Measurements from ENCODE around the gene RIN1. TPM values are rescaled to one million over a fixed set of nuclear protein-coding genes. Genes with fewer than 3 reads are reported as not detected.
"Not testable (repeated sequence)": the region's sequence is repeated elsewhere in the genome, so short reads cannot be mapped to it uniquely, and the experiment has no call there.

RIN1 gene
- total RNA-seq = 1 to 10 TPM; 1.8 to 2.8 TPM

GRCh38 chr11:66336234-66337102 is at the start of gene RIN1:
RIN1 (minus strand) TSS chr11:66336434; CDS start chr11:66336402, 32 bp downstream.
- DNase-seq = peak; percentile 85 to 90
- Mint-ChIP-seq H3K9me3 (no peaks in the 10 kb centered on the region), H3K4me1 (ENCODE audit: low read depth) (peaks cover 24% of the 10 kb centered on the region), H3K27me3 (ENCODE audit: low read depth) (no peaks in the 10 kb centered on the region), H3K27ac (peak within 1 kb of the TSS; percentile 29), H3K4me3 (peak within 1 kb of the TSS; percentile 79 to 80), H3K36me3 (ENCODE audit: insufficient read depth in 2 of 2) (peaks cover 0 to 1% of the 10 kb centered on the region in 2 donors)
- ATAC-seq (replicated peaks in 1 of 2) = peak; percentile 89 to 91

- H3K27me3 Mint-ChIP-seq (ENCODE audit: low read depth); H3K36me3 Mint-ChIP-seq (ENCODE audit: insufficient read depth in 2 of 2); ATAC-seq (replicated peaks in 1 of 2); H3K9me3 Mint-ChIP-seq; DNase-seq; H3K4me3 Mint-ChIP-seq; H3K27ac Mint-ChIP-seq: not testable (repeated sequence)
- peaks cover 12% of the 10 kb centered on the region for H3K4me1 Mint-ChIP-seq (ENCODE audit: low read depth)
Observed at GRCh38 chr11:66384316-66384715, 48.1 kb upstream of the RIN1 start.

GRCh38 chr11:66380264-66380663 is 44.0 kb upstream of the RIN1 start:
- not testable (repeated sequence) for H3K27me3 Mint-ChIP-seq (ENCODE audit: low read depth); ATAC-seq (replicated peaks in 1 of 2); H3K9me3 Mint-ChIP-seq; H3K27ac Mint-ChIP-seq; H3K36me3 Mint-ChIP-seq (ENCODE audit: insufficient read depth in 2 of 2); DNase-seq; H3K4me3 Mint-ChIP-seq; H3K4me1 Mint-ChIP-seq (ENCODE audit: low read depth)

GRCh38 chr11:66373690-66374287 is 37.6 kb upstream of the RIN1 start:
- H3K27ac Mint-ChIP-seq; H3K36me3 Mint-ChIP-seq (ENCODE audit: insufficient read depth in 2 of 2); ATAC-seq (replicated peaks in 1 of 2); H3K9me3 Mint-ChIP-seq; H3K27me3 Mint-ChIP-seq (ENCODE audit: low read depth); DNase-seq; H3K4me3 Mint-ChIP-seq: not testable (repeated sequence)
- H3K4me1 Mint-ChIP-seq (ENCODE audit: low read depth) = peaks cover 22% of the 10 kb centered on the region

GRCh38 chr11:66373265-66373664 is 37.0 kb upstream of the RIN1 start:
- Mint-ChIP-seq H3K27ac (no peak overlapping the region), H3K4me3 (peak overlapping the region in 1 of 2 donors; percentile 1), H3K36me3 (ENCODE audit: insufficient read depth in 2 of 2) (peaks cover 0 to 1% of the 10 kb centered on the region in 2 donors), H3K9me3 (no peaks in the 10 kb centered on the region), H3K4me1 (ENCODE audit: low read depth) (peaks cover 22% of the 10 kb centered on the region), H3K27me3 (ENCODE audit: low read depth) (no peaks in the 10 kb centered on the region)
- no peak for ATAC-seq (replicated peaks in 1 of 2)
- DNase-seq = no peak

GRCh38 chr11:66371627-66372415 is 35.6 kb upstream of the RIN1 start, which contains the start of gene SLC29A2:
SLC29A2 (minus strand) TSS chr11:66371760; CDS start chr11:66371591, 169 bp downstream.
- ATAC-seq (replicated peaks in 1 of 2) = peak; percentile 86 to 89
- H3K36me3 Mint-ChIP-seq (ENCODE audit: insufficient read depth in 2 of 2) = peaks cover 0 to 1% of the 10 kb centered on the region in 2 donors
- no peaks in the 10 kb centered on the region for H3K27me3 Mint-ChIP-seq (ENCODE audit: low read depth)
- peak within 1 kb of the TSS; percentile 87 to 91 for H3K4me3 Mint-ChIP-seq
- H3K9me3 Mint-ChIP-seq = no peaks in the 10 kb centered on the region
- peak; percentile 81 to 83 for DNase-seq
- H3K27ac Mint-ChIP-seq = peak within 1 kb of the TSS; percentile 85
- H3K4me1 Mint-ChIP-seq (ENCODE audit: low read depth) = peaks cover 22% of the 10 kb centered on the region

GRCh38 chr11:66369073-66369894 is 33.0 kb upstream of the RIN1 start:
- peaks cover 0 to 1% of the 10 kb centered on the region in 2 donors for H3K36me3 Mint-ChIP-seq (ENCODE audit: insufficient read depth in 2 of 2)
- H3K27me3 Mint-ChIP-seq (ENCODE audit: low read depth) = no peaks in the 10 kb centered on the region
- DNase-seq = no peak
- H3K4me3 Mint-ChIP-seq = peak overlapping the region in 1 of 2 donors; percentile 87
- H3K9me3 Mint-ChIP-seq = no peaks in the 10 kb centered on the region
- no peak for ATAC-seq (replicated peaks in 1 of 2)
- peaks cover 22% of the 10 kb centered on the region for H3K4me1 Mint-ChIP-seq (ENCODE audit: low read depth)
- no peak overlapping the region for H3K27ac Mint-ChIP-seq

- H3K36me3 Mint-ChIP-seq (ENCODE audit: insufficient read depth in 2 of 2) = peaks cover 0 to 1% of the 10 kb centered on the region in 2 donors
- no peak overlapping the region for H3K4me3 Mint-ChIP-seq
- no peak overlapping the region for H3K27ac Mint-ChIP-seq
- H3K9me3 Mint-ChIP-seq = no peaks in the 10 kb centered on the region
- no peak for ATAC-seq (replicated peaks in 1 of 2)
- no peak for DNase-seq
- peaks cover 22% of the 10 kb centered on the region for H3K4me1 Mint-ChIP-seq (ENCODE audit: low read depth)
- H3K27me3 Mint-ChIP-seq (ENCODE audit: low read depth) = no peaks in the 10 kb centered on the region
Observed at GRCh38 chr11:66368484-66368883, 32.2 kb upstream of the RIN1 start.

GRCh38 chr11:66367561-66368312 is 31.5 kb upstream of the RIN1 start:
- Mint-ChIP-seq H3K4me1 (ENCODE audit: low read depth) (peaks cover 20% of the 10 kb centered on the region), H3K27ac (no peak overlapping the region), H3K9me3 (no peaks in the 10 kb centered on the region), H3K36me3 (ENCODE audit: insufficient read depth in 2 of 2) (peaks cover 0 to 1% of the 10 kb centered on the region in 2 donors), H3K27me3 (ENCODE audit: low read depth) (no peaks in the 10 kb centered on the region), H3K4me3 (no peak overlapping the region)
- no peak for ATAC-seq (replicated peaks in 1 of 2)
- no peak for DNase-seq

- Mint-ChIP-seq H3K27ac (no peak overlapping the region), H3K9me3 (no peaks in the 10 kb centered on the region), H3K27me3 (ENCODE audit: low read depth) (no peaks in the 10 kb centered on the region), H3K4me1 (ENCODE audit: low read depth) (peaks cover 16% of the 10 kb centered on the region), H3K36me3 (ENCODE audit: insufficient read depth in 2 of 2) (peaks cover 0 to 2% of the 10 kb centered on the region in 2 donors), H3K4me3 (no peak overlapping the region)
- ATAC-seq (replicated peaks in 1 of 2) (no peak), DNase-seq (no peak)
Observed at GRCh38 chr11:66366844-66367477, 30.7 kb upstream of the RIN1 start.

- Mint-ChIP-seq H3K4me3 (no peak overlapping the region), H3K27ac (no peak overlapping the region), H3K27me3 (ENCODE audit: low read depth) (no peaks in the 10 kb centered on the region), H3K4me1 (ENCODE audit: low read depth) (peaks cover 14% of the 10 kb centered on the region), H3K9me3 (no peaks in the 10 kb centered on the region), H3K36me3 (ENCODE audit: insufficient read depth in 2 of 2) (peaks cover 0 to 2% of the 10 kb centered on the region in 2 donors)
- no peak for ATAC-seq (replicated peaks in 1 of 2)
- DNase-seq = no peak
Observed at GRCh38 chr11:66365711-66366619, 29.7 kb upstream of the RIN1 start.
